OCI-LY7 (cell line): ENCODE data around the gene JAG2. TPM values are rescaled to one million over a fixed set of nuclear protein-coding genes. Genes with fewer than 3 reads are reported as not detected.

Experiments used
- BruUV-seq: library from RNA; stranded (reverse); fragments of 400-500 nt; replicated peaks from 2 replicates; lab custom pipeline; 2021; lab: Mats Ljungman, UMichigan
- CTCF ChIA-PET: fragments of 300-600 bp; sonication (Branson Sonifier 250); formaldehyde crosslinking; loops from one replicate; lab custom pipeline; 2022; ENCODE audit warnings: antibody characterized with exemption; ENCODE audit not compliant: unreplicated experiment; lab: Charles Lee
- POLR2A ChIA-PET: fragments of 300-600 bp; sonication (Branson Sonifier 250); formaldehyde crosslinking; loops from one replicate; lab custom pipeline; 2022; ENCODE audit warnings: antibody characterized with exemption; lab: Charles Lee
- DNase-seq: peaks from one replicate; pipeline ENCODE4 v3.0.0-alpha.2; 2015; ENCODE audit warnings: low spot score
- H2AFZ ChIP-seq: fragments of 200-600 bp; sonication (generic), shearing (Covaris generic); 2 replicates; pipeline ENCODE4 v1.6.1; 2014; ENCODE audit warnings: mild to moderate bottlenecking, antibody characterized with exemption, low read length, moderate library complexity
- H3K27ac ChIP-seq: fragments of 200-600 bp; sonication (generic); 2 replicates; pipeline ENCODE4 v1.5.1; 2014; ENCODE audit warnings: mixed run types, low read depth, mild to moderate bottlenecking, moderate library complexity, low read length, inconsistent platforms; ENCODE audit not compliant: poor library complexity, severe bottlenecking
- H3K36me3 ChIP-seq: fragments of 200-600 bp; sonication (generic); 2 replicates; pipeline ENCODE4 v1.6.1; 2014; ENCODE audit warnings: mild to moderate bottlenecking, antibody characterized with exemption, low read length, moderate library complexity, mixed read lengths; ENCODE audit not compliant: insufficient read depth
- H3K4me1 ChIP-seq: fragments of 200-600 bp; sonication (generic); 2 replicates; pipeline ENCODE4 v1.5.1; 2014; ENCODE audit warnings: mild to moderate bottlenecking, low read length; ENCODE audit not compliant: insufficient read depth, poor library complexity, severe bottlenecking
- H3K4me2 ChIP-seq: fragments of 200-600 bp; sonication (generic); 2 replicates; pipeline ENCODE4 v1.6.1; 2014; ENCODE audit warnings: mild to moderate bottlenecking, low read length
- H3K4me3 ChIP-seq: fragments of 200-600 bp; sonication (generic); 2 replicates; pipeline ENCODE4 v1.5.1; 2014; ENCODE audit warnings: mild to moderate bottlenecking, low read depth, low read length; ENCODE audit not compliant: poor library complexity, severe bottlenecking
- H3K79me2 ChIP-seq: fragments of 200-600 bp; sonication (generic); 2 replicates; pipeline ENCODE4 v1.6.1; 2016; ENCODE audit warnings: low read depth, mild to moderate bottlenecking, low read length, moderate library complexity, mixed read lengths; ENCODE audit not compliant: insufficient read depth
- H3K9me2 ChIP-seq: fragments of 200-600 bp; sonication (generic); 2 replicates; pipeline ENCODE4 v1.6.1; 2016; ENCODE audit warnings: mild to moderate bottlenecking, low read length, mixed read lengths; ENCODE audit not compliant: insufficient read depth
- H3K9me3 ChIP-seq: fragments of 200-600 bp; sonication (generic); 2 replicates; pipeline ENCODE4 v1.6.1; 2014; ENCODE audit warnings: mild to moderate bottlenecking, mixed run types, low read length, mixed read lengths
- H4K20me1 ChIP-seq: fragments of 200-600 bp; sonication (generic); 2 replicates; pipeline ENCODE4 v1.6.1; 2014; ENCODE audit warnings: mild to moderate bottlenecking, antibody characterized with exemption, low read length, moderate library complexity, mixed read lengths; ENCODE audit not compliant: insufficient read depth
- CTCF ChIP-seq: fragments of 200-600 bp; sonication (generic); conservative IDR thresholded peaks from 2 replicates; pipeline ENCODE4 v1.5.1; 2014; ENCODE audit warnings: mild to moderate bottlenecking, antibody characterized with exemption, low read length, moderate library complexity, mixed read lengths
- EZH2phosphoT487 ChIP-seq: fragments of 200-600 bp; sonication (generic); IDR thresholded peaks from 2 replicates; pipeline ENCODE4 v1.6.1; 2018; ENCODE audit warnings: low read depth, borderline replicate concordance, mild to moderate bottlenecking, mixed run types, antibody characterized with exemption, low read length, moderate library complexity, mixed read lengths
- intact Hi-C: fragments of 100-400 bp; cut with micrococcal nuclease; formaldehyde crosslinking; loops from one replicate; pipeline ENCODE4 v1.10.0; 2022; ENCODE audit not compliant: unreplicated experiment
- total RNA-seq, 2 experiments: library from RNA; depleted of rRNA in 1 of 2; stranded (reverse); fragments of >200 nt in 1 of 2; shearing (Covaris generic) in 1 of 2; gene quantifications; 2 replicates each; pipeline ENCODE4 v1.2.3, GENCODE V29; 2014 to 2022

The JAG2 gene
- total RNA-seq, 2 experiments from 2014 or later = 5.0 to 6.0 TPM

- Histone ChIP-seq H3K4me3 (no peak overlapping the region), H3K36me3 (no peaks in the 10 kb centered on the region), H3K9me2 (no peaks in the 10 kb centered on the region), H2AFZ (no peak overlapping the region), H3K4me1 (no peaks in the 10 kb centered on the region), H3K4me2 (no peak overlapping the region), H3K9me3 (0 out of 2 replicates have a peak, but pooled peaks cover 10% of the 10 kb centered on the region), H4K20me1 (no peaks in the 10 kb centered on the region), H3K79me2 (no peaks in the 10 kb centered on the region), H3K27ac (no peak overlapping the region)
- POLR2A ChIA-PET = no interaction called here
- TF ChIP-seq EZH2phosphoT487 = no peak
- no peak for TF ChIP-seq CTCF
- no TSS peak for BruUV-seq
- no peak for DNase-seq
- CTCF ChIA-PET = no interaction called here
- intact Hi-C loops = no loop called here
Measured at GRCh38 chr14:105119408-105120025, 49.1 kb downstream of the JAG2 start.

GRCh38 chr14:105118646-105119407, 49.7 kb downstream of the JAG2 start:
- H3K9me3 ChIP-seq = 0 out of 2 replicates have a peak, but pooled peaks cover 10% of the 10 kb centered on the region
- H2AFZ ChIP-seq = no peak overlapping the region
- no peaks in the 10 kb centered on the region for H3K9me2 ChIP-seq
- intact Hi-C loops = no loop called here
- no peaks in the 10 kb centered on the region for H4K20me1 ChIP-seq
- H3K4me2 ChIP-seq = no peak overlapping the region
- DNase-seq = no peak
- BruUV-seq = no TSS peak
- no peak overlapping the region for H3K4me3 ChIP-seq
- ChIA-PET POLR2A (no interaction called here), CTCF (no interaction called here)
- no peak overlapping the region for H3K27ac ChIP-seq
- no peaks in the 10 kb centered on the region for H3K4me1 ChIP-seq
- TF ChIP-seq CTCF (no peak), EZH2phosphoT487 (no peak)
- H3K36me3 ChIP-seq = no peaks in the 10 kb centered on the region
- no peaks in the 10 kb centered on the region for H3K79me2 ChIP-seq
